Measurements from ENCODE around the gene PRRT2.
A peak's percentile ranks its signal among the peaks of the same experiment; 100 is the strongest.

The PRRT2 gene

GRCh38 chr16:29816694-29817441, 4.9 kb downstream of the PRRT2 start:
- POLR2A ChIA-PET = interaction anchor here (0.6 to 2.1 kb wide), 6 partner anchors 10 to 677 kb away, joined by 3 to 25 read pairs (median 4); partner anchors contain the start of genes ASPHD1, CDIPT and MAZ
- no peak for DNase-seq (ENCODE audit: low read depth, low spot score)
- H3K4me3 ChIP-seq (ENCODE audit: low read depth, low read length) = peak overlapping the region; percentile 85
- CTCF ChIA-PET = interaction anchor here (0.7 to 3.4 kb wide), 6 partner anchors 9 to 117 kb away, joined by 4 to 32 read pairs (median 6); partner anchors contain the start of gene MAZ
- TF ChIP-seq CTCF (IDR thresholded peaks at IDR 0.05; ENCODE audit: insufficient read depth, low read length, missing control alignments) = peak; percentile 8

GRCh38 chr16:29818082-29818481, 6.1 kb downstream of the PRRT2 start:
- TF ChIP-seq CTCF (IDR thresholded peaks at IDR 0.05; ENCODE audit: insufficient read depth, low read length, missing control alignments) = no peak
- ChIA-PET CTCF (interaction anchor here (1.2 to 3.4 kb wide), 3 partner anchors 11 to 34 kb away, joined by 3 to 32 read pairs (median 25); partner anchors contain the start of gene MAZ), POLR2A (interaction anchor here (4.4 kb wide), 1 partner anchor 10 kb away, joined by 19 read pairs; the partner anchor contains the start of gene MAZ)
- no peak overlapping the region for H3K4me3 ChIP-seq (ENCODE audit: low read depth, low read length)
- no peak for DNase-seq (ENCODE audit: low read depth, low spot score)

GRCh38 chr16:29819506-29819905, 7.5 kb downstream of the PRRT2 start:
- TF ChIP-seq CTCF (IDR thresholded peaks at IDR 0.05; ENCODE audit: insufficient read depth, low read length, missing control alignments) = no peak
- ChIA-PET POLR2A (interaction anchor here (1.3 to 4.4 kb wide), 2 partner anchors 12 to 29 kb away, joined by 4 to 19 read pairs; partner anchors contain the start of gene MAZ), CTCF (interaction anchor here (0.9 to 10.3 kb wide), 5 partner anchors 12 to 213 kb away, joined by 3 to 99 read pairs (median 4); partner anchors contain the start of gene TAOK2)
- H3K4me3 ChIP-seq (ENCODE audit: low read depth, low read length) = peak overlapping the region; percentile 18
- DNase-seq (ENCODE audit: low read depth, low spot score) = no peak

GRCh38 chr16:29820271-29820701, 8.3 kb downstream of the PRRT2 start, which contains the start of gene MVP:
TSS of gene MVP (plus strand) at chr16:29820462. CDS start at chr16:29830550, 10,088 bp downstream.
- no peak for TF ChIP-seq CTCF (IDR thresholded peaks at IDR 0.05; ENCODE audit: insufficient read depth, low read length, missing control alignments)
- no peak for DNase-seq (ENCODE audit: low read depth, low spot score)
- ChIA-PET CTCF (interaction anchor here (0.9 to 10.3 kb wide), 5 partner anchors 12 to 212 kb away, joined by 3 to 99 read pairs (median 4); partner anchors contain the start of gene TAOK2), POLR2A (interaction anchor here (1.3 to 4.4 kb wide), 2 partner anchors 13 to 28 kb away, joined by 4 to 19 read pairs; partner anchors contain the start of gene MAZ)
- H3K4me3 ChIP-seq (ENCODE audit: low read depth, low read length) = peak within 1 kb of the TSS; percentile 92

GRCh38 chr16:29820730-29821642, 9.0 kb downstream of the PRRT2 start:
- peak overlapping the region; percentile 92 for H3K4me3 ChIP-seq (ENCODE audit: low read depth, low read length)
- POLR2A ChIA-PET = interaction anchor here (0.6 to 4.4 kb wide), 2 partner anchors 13 to 145 kb away, joined by 3 to 19 read pairs; partner anchors contain the start of gene MAZ
- no peak for DNase-seq (ENCODE audit: low read depth, low spot score)
- TF ChIP-seq CTCF (IDR thresholded peaks at IDR 0.05; ENCODE audit: insufficient read depth, low read length, missing control alignments) = no peak
- CTCF ChIA-PET = interaction anchor here (0.7 to 10.3 kb wide), 6 partner anchors 13 to 211 kb away, joined by 3 to 99 read pairs (median 7); partner anchors contain the start of genes CDIPT, TAOK2 and TLCD3B
